Calu3 (cell line): ENCODE results near the gene SND1. TPM values are rescaled to one million over a fixed set of nuclear protein-coding genes. Genes with fewer than 3 reads are reported as not detected.
A peak's percentile ranks its signal among the peaks of the same experiment; 100 is the strongest.

Experiments
- BruUV-seq: library from RNA; stranded (reverse); fragments of 400-500 nt; replicated peaks from 2 replicates; lab custom pipeline; 2021; lab: Mats Ljungman, UMichigan
- CTCF ChIA-PET: fragments of 300-600 bp; sonication (Branson Sonifier 250); formaldehyde crosslinking; loops from one replicate; lab custom pipeline; 2022; ENCODE audit warnings: antibody characterized with exemption; lab: Charles Lee
- DNase-seq: peaks from one replicate; pipeline ENCODE4 v3.0.0; 2022
- H3K27ac Mint-ChIP-seq: one replicate; pipeline ENCODE4 v1.8.0; 2022; ENCODE audit warnings: mixed read lengths; ENCODE audit not compliant: unreplicated experiment
- H3K27me3 Mint-ChIP-seq: one replicate; pipeline ENCODE4 v1.8.0; 2022; ENCODE audit warnings: mixed read lengths; ENCODE audit not compliant: unreplicated experiment
- H3K36me3 Mint-ChIP-seq: one replicate; pipeline ENCODE4 v1.8.0; 2022; ENCODE audit warnings: mild to moderate bottlenecking, moderate library complexity, mixed read lengths; ENCODE audit not compliant: insufficient read depth, unreplicated experiment
- H3K4me1 Mint-ChIP-seq: one replicate; pipeline ENCODE4 v1.8.0; 2022; ENCODE audit warnings: mild to moderate bottlenecking, low read depth, mixed read lengths; ENCODE audit not compliant: unreplicated experiment
- H3K4me3 Mint-ChIP-seq: one replicate; pipeline ENCODE4 v1.8.0; 2022; ENCODE audit warnings: mild to moderate bottlenecking, low read depth, moderate library complexity, mixed read lengths; ENCODE audit not compliant: unreplicated experiment
- H3K9me3 Mint-ChIP-seq: one replicate; pipeline ENCODE4 v1.8.0; 2022; ENCODE audit warnings: low read depth, mixed read lengths; ENCODE audit not compliant: unreplicated experiment
- CTCF ChIP-seq: fragments of 200-600 bp; IDR thresholded peaks from one replicate; pipeline ENCODE4 v1.8.0; 2022; ENCODE audit warnings: antibody characterized with exemption; ENCODE audit not compliant: unreplicated experiment
- intact Hi-C: fragments of 100-400 bp; cut with micrococcal nuclease; formaldehyde crosslinking; loops from one replicate; pipeline ENCODE4 v1.10.0; 2022; ENCODE audit not compliant: unreplicated experiment
- total RNA-seq: library from RNA; stranded (reverse); gene quantifications from 2 replicates; pipeline ENCODE4 v1.2.3, GENCODE V29; 2022

The SND1 gene
- total RNA-seq, 1 experiment from 2014 or later = 205 TPM

DNA sequence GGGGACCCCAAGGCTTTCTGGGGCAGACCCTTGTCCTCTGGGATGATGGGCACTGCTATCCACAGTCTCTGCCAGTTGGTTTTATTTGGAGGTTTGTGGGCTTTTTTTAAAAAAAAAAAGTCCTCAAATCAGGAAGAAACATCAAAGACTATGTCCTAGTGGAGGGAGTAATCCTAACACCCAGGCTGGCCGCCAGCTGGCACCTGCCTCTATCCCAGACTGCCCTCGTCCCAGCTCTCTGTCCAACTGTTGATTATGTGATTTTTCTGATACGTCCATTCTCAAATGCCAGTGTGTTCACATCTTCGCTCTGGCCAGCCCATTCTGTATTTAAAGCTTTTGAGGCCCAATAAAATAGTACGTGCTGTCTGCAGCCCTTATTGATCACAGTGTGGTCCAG, 440.2 kb downstream of the SND1 start:
- Mint-ChIP-seq H3K4me1 (no peaks in the 10 kb centered on the region), H3K9me3 (no peaks in the 10 kb centered on the region), H3K36me3 (peaks cover 48% of the 10 kb centered on the region), H3K4me3 (no peak overlapping the region), H3K27me3 (no peaks in the 10 kb centered on the region), H3K27ac (no peak overlapping the region)
- no peak for DNase-seq
- TSS peak; percentile 92 for BruUV-seq
- TF ChIP-seq CTCF = no peak
- CTCF ChIA-PET = no interaction called here
- intact Hi-C loops = no loop called here

GRCh38 chr7:128093614-128094570, 441.9 kb downstream of the SND1 start:
- H3K36me3 Mint-ChIP-seq = peaks cover 40% of the 10 kb centered on the region
- TF ChIP-seq CTCF = no peak
- no TSS peak for BruUV-seq
- no peak overlapping the region for H3K27ac Mint-ChIP-seq
- H3K4me3 Mint-ChIP-seq = no peak overlapping the region
- no peaks in the 10 kb centered on the region for H3K4me1 Mint-ChIP-seq
- no peak for DNase-seq
- no peaks in the 10 kb centered on the region for H3K9me3 Mint-ChIP-seq
- H3K27me3 Mint-ChIP-seq = no peaks in the 10 kb centered on the region
- intact Hi-C loops = no loop called here
- CTCF ChIA-PET = no interaction called here

DNA sequence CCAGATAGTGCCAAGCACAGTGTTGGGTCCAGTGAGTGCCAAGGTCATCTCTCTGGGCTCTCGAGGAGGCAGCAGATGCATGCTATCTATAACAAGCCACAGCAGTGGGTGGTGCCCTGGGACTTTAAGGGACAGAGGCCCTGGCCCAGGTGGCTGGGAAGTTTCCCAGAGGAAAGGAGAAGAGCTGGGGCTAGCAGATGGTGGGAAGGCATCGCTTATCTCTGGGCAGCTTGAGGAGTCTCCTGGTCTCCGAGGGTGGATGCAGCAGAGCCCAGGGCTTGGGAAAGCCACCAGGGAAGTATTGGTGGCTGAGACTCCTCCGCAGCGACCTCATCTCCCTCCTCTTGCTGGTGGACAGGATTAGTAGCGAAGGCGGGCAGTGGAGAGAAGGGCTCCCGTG, 442.7 kb downstream of the SND1 start:
- BruUV-seq = no TSS peak
- no peaks in the 10 kb centered on the region for H3K9me3 Mint-ChIP-seq
- no peak overlapping the region for H3K4me3 Mint-ChIP-seq
- TF ChIP-seq CTCF = no peak
- peaks cover 40% of the 10 kb centered on the region for H3K36me3 Mint-ChIP-seq
- H3K4me1 Mint-ChIP-seq = no peaks in the 10 kb centered on the region
- no peaks in the 10 kb centered on the region for H3K27me3 Mint-ChIP-seq
- intact Hi-C loops = no loop called here
- DNase-seq = no peak
- CTCF ChIA-PET = no interaction called here
- H3K27ac Mint-ChIP-seq = no peak overlapping the region

DNA sequence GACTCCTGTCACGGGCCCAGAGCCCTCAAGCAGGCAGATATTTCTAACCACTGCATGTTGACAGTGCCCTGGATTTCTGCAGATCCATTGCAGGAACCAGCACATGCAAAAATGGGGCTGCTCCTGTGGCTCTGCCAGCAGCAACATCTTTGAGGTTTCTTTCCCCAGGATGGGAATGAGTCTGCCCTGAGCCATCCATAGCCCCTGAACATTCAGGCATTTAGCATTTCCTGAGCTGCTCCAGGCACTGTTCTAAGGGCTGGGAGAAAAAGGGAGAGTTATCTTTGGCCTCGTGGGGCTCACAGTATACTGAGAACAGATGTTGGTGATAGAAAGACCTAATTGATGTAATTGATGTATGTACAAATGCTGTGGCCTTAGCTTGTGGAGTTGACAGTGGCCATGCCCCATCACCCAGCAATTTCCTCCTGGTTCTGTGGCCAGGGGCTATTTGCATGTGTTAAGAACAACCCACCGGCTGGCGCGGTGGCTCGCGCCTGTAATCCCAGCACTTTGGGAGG, 445.3 kb downstream of the SND1 start:
- Mint-ChIP-seq H3K9me3 (no peaks in the 10 kb centered on the region), H3K4me3 (no peak overlapping the region), H3K27me3 (no peaks in the 10 kb centered on the region), H3K27ac (no peak overlapping the region), H3K4me1 (no peaks in the 10 kb centered on the region), H3K36me3 (peaks cover 34% of the 10 kb centered on the region)
- CTCF ChIA-PET = no interaction called here
- no peak for DNase-seq
- no TSS peak for BruUV-seq
- intact Hi-C loops = no loop called here
- no peak for TF ChIP-seq CTCF
